ENCODE measurements around the gene KMT2B.

DNA sequence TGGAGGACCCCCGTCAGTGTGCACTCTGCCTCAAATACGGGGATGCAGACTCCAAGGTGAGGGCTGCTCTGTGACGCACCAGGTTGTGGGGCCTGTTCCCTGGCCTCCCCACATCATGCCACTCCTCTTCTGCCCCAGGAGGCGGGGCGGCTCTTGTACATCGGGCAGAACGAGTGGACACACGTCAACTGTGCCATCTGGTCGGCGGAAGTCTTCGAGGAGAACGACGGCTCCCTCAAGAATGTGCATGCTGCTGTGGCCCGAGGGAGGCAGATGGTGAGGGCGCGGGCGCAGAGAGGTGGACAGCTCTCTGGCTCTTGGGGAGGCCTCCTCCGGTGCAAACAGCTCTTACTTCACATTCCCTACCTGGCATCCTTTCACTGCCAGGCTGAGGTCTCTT is 11.2 kb downstream of the KMT2B start:
- TF ChIP-seq POLR2AphosphoS5 (IDR thresholded peaks at IDR 0.05; ENCODE audit: low read depth, low read length) (no peak), POLR2A (IDR thresholded peaks at IDR 0.05; ENCODE audit: low read depth, low read length) (no peak)

Measured in GM12891 (cell line).